OCI-LY3 (cell line): ENCODE results near the gene OR10K1.
A peak's percentile ranks its signal among the peaks of the same experiment; 100 is the strongest.

ENCODE experiments used
- H2AFZ ChIP-seq: fragments of 200-600, 300-600 bp; shearing (Covaris generic); 2 replicates; pipeline ENCODE4 v1.6.0; 2014; ENCODE audit warnings: antibody characterized with exemption, low read depth, low read length
- H3K27ac ChIP-seq: fragments of 200-600, 300-600 bp; sonication (generic); 2 replicates; pipeline ENCODE4 v1.5.1; 2014; ENCODE audit warnings: mild to moderate bottlenecking, low read length, moderate library complexity, mixed read lengths
- H3K27me3 ChIP-seq: fragments of 200-600, 300-600 bp; sonication (generic); 2 replicates; pipeline ENCODE4 v1.6.1; 2014; ENCODE audit warnings: low read depth, low read length, mixed read lengths
- H3K36me3 ChIP-seq: fragments of 200-600, 300-600 bp; sonication (generic); replicated peaks from 2 replicates; pipeline ENCODE3; 2014; ENCODE audit warnings: low read depth, low read length, mixed read lengths
- H3K4me1 ChIP-seq: fragments of 300-600, 200-600 bp; sonication (generic); 2 replicates; pipeline ENCODE4 v1.6.1; 2014; ENCODE audit warnings: low read length, mixed read lengths
- H3K4me2 ChIP-seq: fragments of 200-600, 300-600 bp; sonication (generic); 2 replicates; pipeline ENCODE4 v1.6.1; 2014; ENCODE audit warnings: low read length, mixed read lengths
- H3K4me3 ChIP-seq: fragments of 300-600, 200-600 bp; sonication (generic); 2 replicates; pipeline ENCODE4 v1.5.1; 2014; ENCODE audit warnings: antibody characterized with exemption, mild to moderate bottlenecking, low read length, moderate library complexity
- H3K79me2 ChIP-seq: fragments of 300-600, 200-600 bp; shearing (Covaris generic); 2 replicates; pipeline ENCODE4 v1.6.1; 2014; ENCODE audit warnings: mild to moderate bottlenecking, low read length, mixed read lengths
- H3K9ac ChIP-seq: fragments of 300-600, 200-600 bp; shearing (Covaris generic); 2 replicates; pipeline ENCODE4 v1.6.0; 2014; ENCODE audit warnings: mild to moderate bottlenecking, low read length, moderate library complexity
- H3K9me3 ChIP-seq: fragments of 200-600, 300-600 bp; shearing (Covaris generic); 2 replicates; pipeline ENCODE4 v1.6.1; 2014; ENCODE audit warnings: low read length, mixed read lengths; ENCODE audit not compliant: insufficient read depth
- H4K20me1 ChIP-seq: fragments of 200-600, 300-600 bp; sonication (generic); 2 replicates; pipeline ENCODE4 v1.6.1; 2016; ENCODE audit warnings: low read length, mixed read lengths; ENCODE audit not compliant: insufficient read depth
- EZH2phosphoT487 ChIP-seq: fragments of 200-600 bp; shearing (Covaris generic); IDR thresholded peaks from 2 replicates; pipeline ENCODE4 v1.6.1; 2018; ENCODE audit warnings: antibody characterized with exemption, mixed run types, low read depth
- TF ChIP-seq, protein P1 (sequence below): fragments of 200-600, 300-600 bp; sonication (generic); IDR thresholded peaks from 2 replicates; pipeline ENCODE4 v1.5.1; 2014; ENCODE audit warnings: antibody characterized with exemption, low read length, low read depth

The OR10K1 gene

DNA sequence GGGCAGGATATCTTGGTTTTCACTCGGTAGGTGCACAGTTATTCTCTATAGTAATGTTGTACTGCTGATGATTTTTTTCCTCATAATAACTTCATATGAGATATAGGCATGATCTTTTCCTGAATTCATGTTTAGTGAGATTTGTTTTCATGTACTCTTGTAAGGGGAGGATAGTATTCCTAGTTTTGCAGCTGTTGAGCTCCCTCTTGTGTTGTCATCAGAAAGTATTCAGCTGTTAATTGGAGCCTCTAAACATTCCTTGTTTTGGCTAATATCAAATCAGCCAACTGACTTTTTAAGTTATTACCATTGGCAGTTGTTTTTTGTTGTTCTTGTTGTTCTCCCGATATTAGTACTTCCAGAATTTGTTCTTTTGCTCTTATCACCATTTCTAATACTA lies 34.7 kb downstream of the OR10K1 start:
- Histone ChIP-seq H3K36me3 (no peaks in the 10 kb centered on the region), H3K4me3 (no peak overlapping the region), H3K4me2 (no peak overlapping the region), H3K27me3 (peaks cover 7% of the 10 kb centered on the region), H2AFZ (no peak overlapping the region), H3K9me3 (no peaks in the 10 kb centered on the region), H3K4me1 (no peaks in the 10 kb centered on the region), H4K20me1 (no peaks in the 10 kb centered on the region), H3K79me2 (no peaks in the 10 kb centered on the region), H3K9ac (no peak overlapping the region), H3K27ac (no peak overlapping the region)
- TF ChIP-seq, protein P1, sequence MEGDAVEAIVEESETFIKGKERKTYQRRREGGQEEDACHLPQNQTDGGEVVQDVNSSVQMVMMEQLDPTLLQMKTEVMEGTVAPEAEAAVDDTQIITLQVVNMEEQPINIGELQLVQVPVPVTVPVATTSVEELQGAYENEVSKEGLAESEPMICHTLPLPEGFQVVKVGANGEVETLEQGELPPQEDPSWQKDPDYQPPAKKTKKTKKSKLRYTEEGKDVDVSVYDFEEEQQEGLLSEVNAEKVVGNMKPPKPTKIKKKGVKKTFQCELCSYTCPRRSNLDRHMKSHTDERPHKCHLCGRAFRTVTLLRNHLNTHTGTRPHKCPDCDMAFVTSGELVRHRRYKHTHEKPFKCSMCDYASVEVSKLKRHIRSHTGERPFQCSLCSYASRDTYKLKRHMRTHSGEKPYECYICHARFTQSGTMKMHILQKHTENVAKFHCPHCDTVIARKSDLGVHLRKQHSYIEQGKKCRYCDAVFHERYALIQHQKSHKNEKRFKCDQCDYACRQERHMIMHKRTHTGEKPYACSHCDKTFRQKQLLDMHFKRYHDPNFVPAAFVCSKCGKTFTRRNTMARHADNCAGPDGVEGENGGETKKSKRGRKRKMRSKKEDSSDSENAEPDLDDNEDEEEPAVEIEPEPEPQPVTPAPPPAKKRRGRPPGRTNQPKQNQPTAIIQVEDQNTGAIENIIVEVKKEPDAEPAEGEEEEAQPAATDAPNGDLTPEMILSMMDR = peak; percentile 86
- no peak for TF ChIP-seq EZH2phosphoT487

DNA sequence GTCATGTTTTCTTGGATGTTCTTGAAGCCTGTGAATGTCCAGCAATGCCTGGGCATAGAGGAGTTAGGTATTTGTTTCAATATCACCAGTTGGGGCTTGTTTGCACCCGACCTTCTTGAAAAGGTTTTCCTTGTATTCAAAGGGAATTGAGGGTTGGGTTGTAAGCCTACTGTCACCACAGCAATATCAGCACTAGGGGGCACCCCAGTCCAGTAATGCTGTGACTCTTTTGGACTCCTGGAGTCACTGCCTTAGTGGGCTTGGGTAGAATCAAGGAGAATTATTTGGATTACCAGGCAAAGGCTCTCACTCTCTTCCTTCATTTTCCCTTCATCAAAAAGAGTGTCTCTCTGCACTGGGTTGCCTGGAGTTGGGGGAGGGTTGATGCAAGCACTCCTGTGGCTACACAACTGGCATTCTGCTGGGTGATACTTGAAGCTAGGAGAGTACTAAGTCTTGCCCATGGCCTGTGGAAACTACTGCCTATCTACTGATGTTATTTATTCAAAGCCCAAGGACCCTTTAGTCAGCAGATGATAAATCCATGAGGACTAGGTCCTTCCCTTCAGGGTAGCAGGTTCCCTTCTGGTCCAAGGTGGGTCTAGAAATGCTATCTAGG lies 44.8 kb downstream of the OR10K1 start:
- Histone ChIP-seq H3K27me3 (peaks cover 11% of the 10 kb centered on the region), H2AFZ (no peak overlapping the region), H3K9ac (no peak overlapping the region), H4K20me1 (no peaks in the 10 kb centered on the region), H3K27ac (no peak overlapping the region), H3K4me3 (no peak overlapping the region), H3K79me2 (no peaks in the 10 kb centered on the region), H3K4me1 (no peaks in the 10 kb centered on the region), H3K4me2 (no peak overlapping the region), H3K9me3 (no peaks in the 10 kb centered on the region), H3K36me3 (no peaks in the 10 kb centered on the region)
- no peak for TF ChIP-seq EZH2phosphoT487
- TF ChIP-seq, protein P1 = peak; percentile 97

DNA sequence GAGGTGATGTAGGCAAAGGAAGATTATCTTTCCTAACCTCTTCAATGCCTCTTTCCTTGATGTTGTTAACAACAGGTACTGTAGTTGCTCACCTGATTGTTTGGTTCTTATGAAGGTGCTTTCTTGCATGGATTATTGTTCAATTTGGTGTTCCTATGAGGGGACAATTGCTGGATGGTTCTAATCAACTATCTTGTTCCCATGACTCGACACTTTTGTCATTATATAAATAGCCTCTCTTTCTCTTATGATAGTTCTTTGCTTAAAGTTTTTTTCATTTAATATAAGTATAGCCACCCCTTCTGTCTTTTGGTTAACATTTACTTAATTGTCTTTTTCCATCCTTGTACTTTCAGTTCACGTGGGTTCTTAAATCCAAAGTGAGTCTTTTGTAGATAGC lies 45.9 kb downstream of the OR10K1 start:
- no peaks in the 10 kb centered on the region for H3K9me3 ChIP-seq
- H3K27ac ChIP-seq = no peak overlapping the region
- H3K4me2 ChIP-seq = no peak overlapping the region
- H3K79me2 ChIP-seq = no peaks in the 10 kb centered on the region
- H3K9ac ChIP-seq = no peak overlapping the region
- H2AFZ ChIP-seq = no peak overlapping the region
- H3K36me3 ChIP-seq = no peaks in the 10 kb centered on the region
- H3K27me3 ChIP-seq = peaks cover 11% of the 10 kb centered on the region
- TF ChIP-seq, protein P1 = no peak
- TF ChIP-seq EZH2phosphoT487 = no peak
- H4K20me1 ChIP-seq = no peaks in the 10 kb centered on the region
- H3K4me3 ChIP-seq = no peak overlapping the region
- no peaks in the 10 kb centered on the region for H3K4me1 ChIP-seq

DNA sequence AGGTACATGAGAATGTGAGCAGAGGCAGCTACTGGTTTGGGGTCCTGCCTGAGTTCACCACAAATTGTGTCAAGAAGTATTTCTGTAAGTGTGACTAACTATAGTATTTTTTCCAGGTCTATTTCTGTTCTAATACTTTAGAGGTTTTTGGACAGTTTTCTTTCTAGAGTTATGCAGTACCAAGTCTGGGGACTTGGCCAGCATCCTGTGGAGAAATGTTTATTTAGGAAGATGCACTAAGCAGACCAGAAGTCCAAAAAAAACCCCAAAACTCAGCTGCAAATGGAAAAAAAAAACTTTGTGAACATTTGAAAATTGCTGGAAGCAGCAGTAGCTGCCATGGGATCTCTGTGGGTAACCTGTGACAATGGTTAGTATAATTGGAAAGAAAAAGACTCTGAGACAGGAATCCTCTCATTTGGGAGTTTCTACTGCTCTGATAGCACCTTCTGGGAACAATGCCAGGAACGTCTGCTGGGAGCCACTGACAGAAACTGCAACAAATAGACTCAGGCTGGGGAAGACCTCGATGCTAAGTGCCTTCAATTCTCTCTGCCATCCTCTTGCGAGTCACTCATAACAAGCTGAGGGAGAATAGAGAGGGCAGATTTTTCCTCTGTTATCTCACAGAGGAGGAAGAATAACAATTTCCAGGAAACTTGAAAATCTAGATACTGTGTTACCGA lies 48.0 kb downstream of the OR10K1 start:
- H3K79me2 ChIP-seq = no peaks in the 10 kb centered on the region
- peaks cover 9% of the 10 kb centered on the region for H3K27me3 ChIP-seq
- no peak overlapping the region for H2AFZ ChIP-seq
- H3K4me3 ChIP-seq = no peak overlapping the region
- H4K20me1 ChIP-seq = no peaks in the 10 kb centered on the region
- no peaks in the 10 kb centered on the region for H3K9me3 ChIP-seq
- H3K4me1 ChIP-seq = no peaks in the 10 kb centered on the region
- H3K36me3 ChIP-seq = no peaks in the 10 kb centered on the region
- no peak overlapping the region for H3K4me2 ChIP-seq
- no peak overlapping the region for H3K27ac ChIP-seq
- H3K9ac ChIP-seq = no peak overlapping the region
- TF ChIP-seq EZH2phosphoT487 = no peak
- TF ChIP-seq, protein P1 = no peak
